Bladder microvascular endothelial cell (primary cell): ENCODE data around the gene GPHB5. TPM values are rescaled to one million over a fixed set of nuclear protein-coding genes. Genes with fewer than 3 reads are reported as not detected.

Source experiments
- total RNA-seq: library from RNA; depleted of rRNA; stranded (reverse); fragments of >200 nt; gene quantifications from 2 replicates; pipeline ENCODE4 v1.2.3, GENCODE V29; 2014

GPHB5 gene, protein sequence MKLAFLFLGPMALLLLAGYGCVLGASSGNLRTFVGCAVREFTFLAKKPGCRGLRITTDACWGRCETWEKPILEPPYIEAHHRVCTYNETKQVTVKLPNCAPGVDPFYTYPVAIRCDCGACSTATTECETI
- total RNA-seq, result not detected in 2 replicates

DNA sequence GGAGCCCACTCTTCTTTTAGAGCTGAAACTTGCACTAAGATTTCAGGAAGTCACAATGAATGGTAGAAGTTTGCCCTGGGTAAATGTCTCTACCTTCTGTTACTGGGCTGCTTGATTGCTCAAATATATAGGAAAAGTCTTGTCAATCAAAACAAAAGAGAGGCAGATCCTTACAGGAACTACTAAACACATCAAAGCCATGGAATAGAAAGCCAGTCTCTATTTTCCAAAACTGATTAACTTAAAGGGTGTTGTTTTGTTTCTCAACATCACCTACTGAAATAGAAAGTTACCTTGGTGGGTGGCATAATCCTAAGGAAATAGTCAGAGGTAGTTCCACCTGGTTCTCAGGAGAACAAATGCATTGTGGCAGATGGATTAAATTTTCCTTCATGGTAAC lies at the start of gene GPHB5:
Gene GPHB5 (minus strand): TSS at position 101 of the 400 bp plus-strand sequence. CDS start 1,086 bp downstream, outside the sequence.

Other genes starting within 250 kb of the GPHB5 start
- gene RHOJ, start 114.5 kb downstream of the GPHB5 start, total RNA-seq, result 58.1 and 312 TPM in 2 replicates
- gene PPP2R5E, start 224.4 kb upstream of the GPHB5 start, total RNA-seq, result 11.0 and 27.8 TPM in 2 replicates